HuH-7.5 (cell line): Measurements from ENCODE around the gene GLRX2.
"Not testable (repeated sequence)": the region's sequence is repeated elsewhere in the genome, so short reads cannot be mapped to it uniquely, and the experiment has no call there.

Source experiments
- DNase-seq: peaks from one replicate; pipeline ENCODE4 v3.0.0; 2011; ENCODE audit warnings: low spot score

The GLRX2 gene

GRCh38 chr1:193104907-193105820 is at the start of gene GLRX2:
TSS of gene GLRX2 (minus strand) at chr1:193105414. CDS start at chr1:193105382, 32 bp downstream.
- peak; percentile 75 for DNase-seq

GRCh38 chr1:193144999-193145398 is 39.8 kb upstream of the GLRX2 start:
- no peak for DNase-seq

GRCh38 chr1:193144361-193144938 is 39.2 kb upstream of the GLRX2 start:
- DNase-seq, result no peak

GRCh38 chr1:193143285-193143684 is 38.1 kb upstream of the GLRX2 start:
- DNase-seq, result no peak

- DNase-seq, result no peak
Measured at GRCh38 chr1:193142409-193142808, 37.2 kb upstream of the GLRX2 start.

- DNase-seq, result no peak
Measured at GRCh38 chr1:193141804-193142203, 36.6 kb upstream of the GLRX2 start.

- DNase-seq, result no peak
Measured at GRCh38 chr1:193140254-193140653, 35.0 kb upstream of the GLRX2 start.

- no peak for DNase-seq
Measured at GRCh38 chr1:193131266-193131860, 26.1 kb upstream of the GLRX2 start.

GRCh38 chr1:193125369-193125768 is 20.2 kb upstream of the GLRX2 start:
- no peak for DNase-seq

- DNase-seq, result no peak
Measured at GRCh38 chr1:193123751-193124150, 18.5 kb upstream of the GLRX2 start.

GRCh38 chr1:193121616-193122593 is 16.7 kb upstream of the GLRX2 start, which contains the start of gene CDC73:
TSS of gene CDC73 (plus strand) at chr1:193122031. CDS start at chr1:193122201, 170 bp downstream.
- peak; percentile 78 for DNase-seq

- no peak for DNase-seq
Measured at GRCh38 chr1:193120604-193121166, 15.5 kb upstream of the GLRX2 start.

GRCh38 chr1:193118803-193119730 is 13.9 kb upstream of the GLRX2 start:
- no peak for DNase-seq

- no peak for DNase-seq
Measured at GRCh38 chr1:193118194-193118593, 13.0 kb upstream of the GLRX2 start.

GRCh38 chr1:193117167-193117566 is 12.0 kb upstream of the GLRX2 start:
- not testable (repeated sequence) for DNase-seq

- DNase-seq, result no peak
Measured at GRCh38 chr1:193115629-193116227, 10.5 kb upstream of the GLRX2 start.

GRCh38 chr1:193114485-193115095 is 9.4 kb upstream of the GLRX2 start:
- DNase-seq, result no peak

GRCh38 chr1:193113992-193114332 is 8.7 kb upstream of the GLRX2 start:
- no peak for DNase-seq

GRCh38 chr1:193113258-193113991 is 8.2 kb upstream of the GLRX2 start:
- DNase-seq, result no peak
